Transverse colon (tissue), 4 donors: ENCODE data around the gene KIF7. TPM values are rescaled to one million over a fixed set of nuclear protein-coding genes. Genes with fewer than 3 reads are reported as not detected.

Experiments used
- DNase-seq: peaks from one replicate; pipeline ENCODE4 v3.0.0-alpha.2; 2019
- H3K27ac ChIP-seq, 4 donors: fragments of 200-600 bp; sonication (generic); 2 replicates each; pipeline ENCODE4 v1.5.1; 2016 to 2018; ENCODE audit warnings: inconsistent platforms in 4 of 4
- H3K27me3 ChIP-seq: fragments of 200-600 bp; sonication (generic); 2 replicates; pipeline ENCODE4 v1.5.1; 2017; ENCODE audit warnings: inconsistent platforms
- H3K36me3 ChIP-seq, 4 donors: fragments of 200-600 bp; sonication (generic); 2 replicates each; pipeline ENCODE4 v1.5.1; 2017 to 2019; ENCODE audit warnings: inconsistent platforms in 4 of 4
- H3K4me1 ChIP-seq, 4 donors: fragments of 200-600 bp; sonication (generic); 2 replicates each; pipeline ENCODE4 v1.5.1; 2017 to 2020; ENCODE audit warnings: inconsistent platforms in 4 of 4
- H3K4me3 ChIP-seq, 4 donors: fragments of 200-600 bp; sonication (generic); 1 replicate in 1 of 4; 2 replicates in 3 of 4; pipeline versions ENCODE4 v1.5.1 to v1.6.1; 2017 to 2019; ENCODE audit warnings: inconsistent platforms in 4 of 4
- H3K9me3 ChIP-seq, 2 donors: fragments of 200-600 bp; sonication (generic); 2 replicates each; pipeline ENCODE4 v1.5.1; 2017 to 2019; ENCODE audit warnings: inconsistent platforms in 2 of 2
- EP300 ChIP-seq: sonication (generic); formaldehyde crosslinking; IDR thresholded peaks from one replicate; pipeline ENCODE4 v1.6.1; 2017; ENCODE audit warnings: antibody characterized with exemption, low read depth
- POLR2A ChIP-seq: fragments of 450-650 bp; IDR thresholded peaks from one replicate; pipeline ENCODE4 v1.6.1; 2016; ENCODE audit warnings: antibody characterized with exemption, mild to moderate bottlenecking, moderate library complexity
- POLR2AphosphoS5 ChIP-seq, 3 donors: sonication (generic); formaldehyde crosslinking; IDR thresholded peaks; one replicate each; pipeline ENCODE4 v1.6.1; 2016; ENCODE audit warnings: antibody characterized with exemption in 3 of 3
- WGBS, 2 donors: methylation state at CpG; one replicate each; pipeline ENCODE4 v1.1.5; 2018; ENCODE audit warnings: low coverage in 1 of 2; 5-methylcytosine and 5-hydroxymethylcytosine counted together
- in situ Hi-C, 4 donors: fragments of 200-750 bp; cut with MboI; loops; one replicate each; pipeline versions ENCODE4 v1.15.0 to v1.15.1; 2017; ENCODE audit warnings: low sequenced_read_pairs in 3 of 4, low pct_ligation_motif_present in 1 of 4, low pct_unique_long_range_greater_than_20kb in 1 of 4
- intact Hi-C: fragments of 100-400 bp; cut with DNase I; formaldehyde crosslinking; loops from one replicate; pipeline ENCODE4 v1.15.1; 2023; ENCODE audit warnings: low total_unique reads
- total RNA-seq, 4 donors: library from RNA; depleted of rRNA; stranded (reverse); fragments of >200 nt; gene quantifications; one replicate each; pipeline ENCODE4 v1.1.0, GENCODE V29; 2016
- TF ChIP-seq, protein P1 (sequence below), 5 experiments: fragments of 200-600 bp in 3 of 5; fragments of 450-650 bp in 2 of 5; sonication (generic) in 3 of 5; IDR thresholded peaks; 1 replicate in 2 of 5; 2 replicates in 3 of 5; pipeline ENCODE4 v1.5.1; 2016 to 2017; ENCODE audit warnings: antibody characterized with exemption in 5 of 5, inconsistent platforms in 3 of 5, mild to moderate bottlenecking in 2 of 5, moderate library complexity in 1 of 5

Gene KIF7
- total RNA-seq, 4 donors from 2014 or later, result 2.3 to 11.5 (median 5.4) TPM

DNA sequence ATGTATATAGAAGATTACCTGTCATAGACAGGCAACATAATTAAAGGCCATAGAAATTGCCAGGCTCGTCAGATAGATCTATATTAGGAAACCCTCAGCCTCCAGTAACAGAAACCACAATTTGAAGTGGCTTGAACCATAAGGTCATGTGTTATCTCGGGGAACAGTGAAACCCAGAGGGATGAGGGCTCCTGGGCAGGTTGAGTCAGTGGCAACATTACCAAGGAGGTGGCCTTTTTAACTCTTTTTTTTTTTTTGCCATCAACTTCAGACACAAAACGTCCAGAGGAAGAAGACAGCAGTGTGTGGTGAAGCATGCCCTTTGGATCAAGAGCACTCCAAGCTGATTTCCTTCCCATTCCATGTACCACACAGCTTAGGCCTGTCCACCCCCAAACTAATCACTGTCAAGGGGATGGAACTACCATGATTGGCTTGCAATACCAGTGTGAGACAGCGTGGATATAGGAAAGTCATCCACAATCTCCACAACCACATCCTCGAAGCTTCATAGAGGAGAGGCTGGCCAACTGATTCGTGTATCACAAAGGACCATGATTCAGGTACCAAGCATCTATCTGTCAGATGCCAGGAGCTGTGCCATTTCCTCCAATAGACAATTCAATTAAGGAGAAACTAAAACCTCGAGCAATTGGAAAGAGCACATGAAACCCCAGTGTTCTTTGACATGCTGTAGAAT lies 999 bp upstream of the KIF7 start:
- no peak overlapping the region for H3K4me3 ChIP-seq
- H3K27ac ChIP-seq, result no peak overlapping the region
- TF ChIP-seq EP300, result no peak
- TF ChIP-seq, protein P1, sequence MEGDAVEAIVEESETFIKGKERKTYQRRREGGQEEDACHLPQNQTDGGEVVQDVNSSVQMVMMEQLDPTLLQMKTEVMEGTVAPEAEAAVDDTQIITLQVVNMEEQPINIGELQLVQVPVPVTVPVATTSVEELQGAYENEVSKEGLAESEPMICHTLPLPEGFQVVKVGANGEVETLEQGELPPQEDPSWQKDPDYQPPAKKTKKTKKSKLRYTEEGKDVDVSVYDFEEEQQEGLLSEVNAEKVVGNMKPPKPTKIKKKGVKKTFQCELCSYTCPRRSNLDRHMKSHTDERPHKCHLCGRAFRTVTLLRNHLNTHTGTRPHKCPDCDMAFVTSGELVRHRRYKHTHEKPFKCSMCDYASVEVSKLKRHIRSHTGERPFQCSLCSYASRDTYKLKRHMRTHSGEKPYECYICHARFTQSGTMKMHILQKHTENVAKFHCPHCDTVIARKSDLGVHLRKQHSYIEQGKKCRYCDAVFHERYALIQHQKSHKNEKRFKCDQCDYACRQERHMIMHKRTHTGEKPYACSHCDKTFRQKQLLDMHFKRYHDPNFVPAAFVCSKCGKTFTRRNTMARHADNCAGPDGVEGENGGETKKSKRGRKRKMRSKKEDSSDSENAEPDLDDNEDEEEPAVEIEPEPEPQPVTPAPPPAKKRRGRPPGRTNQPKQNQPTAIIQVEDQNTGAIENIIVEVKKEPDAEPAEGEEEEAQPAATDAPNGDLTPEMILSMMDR (IDR thresholded peaks at IDR 0.05), result no peak
- in situ Hi-C loops (no loop called here), intact Hi-C loops (no loop called here)
- no peaks in the 10 kb centered on the region for H3K9me3 ChIP-seq
- WGBS, 2 donors, result 75 to 76% methylated on average over 6 to 7 of the region's 7 CpGs
- H3K36me3 ChIP-seq, result no peaks in the 10 kb centered on the region
- H3K27me3 ChIP-seq, result peaks cover 20% of the 10 kb centered on the region
- peaks cover 0 to 16% (median 9%) of the 10 kb centered on the region in 4 donors for H3K4me1 ChIP-seq
- DNase-seq, result no peak

DNA sequence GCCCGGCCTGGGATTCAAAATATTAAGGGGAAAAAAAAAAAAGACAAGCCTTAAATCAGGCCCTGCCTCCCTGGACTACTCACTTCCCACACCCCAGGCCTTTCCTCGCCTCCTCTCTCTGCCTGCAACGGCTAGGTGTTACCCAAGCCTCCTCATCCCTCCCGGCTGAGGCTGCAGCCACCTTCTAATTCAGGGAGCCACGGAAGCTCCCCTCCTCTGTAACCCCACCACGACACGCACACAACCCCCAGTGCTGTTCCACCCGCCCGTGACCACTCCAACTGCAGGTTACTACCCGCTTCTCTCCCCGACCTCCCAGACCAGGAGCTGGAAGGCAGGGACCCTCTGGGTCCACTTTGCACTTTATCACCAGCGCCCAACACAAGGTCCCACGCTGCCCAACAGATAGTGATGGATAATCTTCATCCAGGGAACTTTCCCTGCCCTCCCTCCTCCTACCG lies 936 bp downstream of the KIF7 start:
- H3K4me1 ChIP-seq, result peaks cover 0 to 16% (median 9%) of the 10 kb centered on the region in 4 donors
- no peaks in the 10 kb centered on the region for H3K36me3 ChIP-seq
- H3K27me3 ChIP-seq, result peaks cover 20% of the 10 kb centered on the region
- no peak overlapping the region for H3K27ac ChIP-seq
- in situ Hi-C loops (no loop called here), intact Hi-C loops (no loop called here)
- DNase-seq, result no peak
- TF ChIP-seq POLR2AphosphoS5 (IDR thresholded peaks at IDR 0.05) (no peak), EP300 (no peak), POLR2A (no peak)
- TF ChIP-seq, protein P1 (IDR thresholded peaks at IDR 0.05), result no peak
- peak overlapping the region in 3 of 4 donors; percentile 39 to 63 (median 61) for H3K4me3 ChIP-seq
- no peaks in the 10 kb centered on the region for H3K9me3 ChIP-seq
- 58 to 78% methylated on average over 6 to 14 of the region's 14 CpGs for WGBS, 2 donors

DNA sequence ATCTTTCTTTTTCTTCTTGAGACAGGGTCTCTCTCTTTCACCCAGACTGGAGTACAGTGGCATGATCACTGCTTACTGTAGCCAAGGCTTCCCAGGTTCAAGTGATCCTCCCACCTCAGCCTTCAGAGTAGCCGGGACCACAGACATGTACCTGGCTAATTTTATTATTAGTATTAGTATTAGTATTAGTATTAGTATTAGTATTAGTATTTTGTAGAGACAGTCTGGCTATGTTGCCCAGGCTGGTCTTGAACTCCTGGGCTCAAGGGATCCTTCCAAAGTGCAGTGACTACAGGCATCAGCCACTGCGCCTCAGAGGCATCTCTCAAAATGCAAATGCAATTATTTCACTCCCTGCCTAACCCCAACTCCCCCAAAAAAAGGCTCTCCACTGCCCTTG lies 1.7 kb downstream of the KIF7 start:
- WGBS, 2 donors, result 92 to 93% methylated on average over 2 of the region's 2 CpGs
- H3K36me3 ChIP-seq, result no peaks in the 10 kb centered on the region
- no peaks in the 10 kb centered on the region for H3K9me3 ChIP-seq
- in situ Hi-C loops, result no loop called here
- intact Hi-C loops, result no loop called here
- no peak for TF ChIP-seq EP300
- no peak overlapping the region for H3K27ac ChIP-seq
- no peak overlapping the region for H3K4me3 ChIP-seq
- no peak for DNase-seq
- peaks cover 0 to 16% (median 9%) of the 10 kb centered on the region in 4 donors for H3K4me1 ChIP-seq
- H3K27me3 ChIP-seq, result peaks cover 20% of the 10 kb centered on the region

DNA sequence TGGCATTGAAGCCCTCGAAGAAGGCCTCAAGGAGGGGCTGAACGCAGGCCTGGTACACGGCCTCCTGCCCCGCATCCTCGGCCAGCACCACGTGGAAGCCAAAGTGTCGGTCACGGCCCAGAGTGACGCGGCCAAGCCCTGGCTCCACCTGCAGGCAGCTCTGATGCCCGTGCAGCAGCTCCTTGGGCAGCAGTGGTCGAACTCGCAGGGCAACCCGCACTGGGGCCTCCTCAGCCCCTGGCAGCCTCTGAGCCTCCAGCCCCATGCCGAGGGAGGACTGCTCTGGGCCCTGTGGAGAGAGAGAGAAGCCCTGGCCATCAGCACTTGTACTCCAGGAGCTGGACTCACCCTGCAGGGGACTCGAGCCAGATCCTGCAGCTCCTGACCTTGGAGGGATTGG lies 2.6 kb downstream of the KIF7 start:
- H3K4me3 ChIP-seq, result no peak overlapping the region
- in situ Hi-C loops (no loop called here), intact Hi-C loops (no loop called here)
- H3K4me1 ChIP-seq, result peaks cover 0 to 16% (median 9%) of the 10 kb centered on the region in 4 donors
- H3K27me3 ChIP-seq, result peaks cover 20% of the 10 kb centered on the region
- WGBS, 2 donors, result 85% methylated on average over 6 of the region's 16 CpGs; no CpG with 5 or more reads in 1 of the 2 donors
- DNase-seq, result no peak
- no peaks in the 10 kb centered on the region for H3K36me3 ChIP-seq
- TF ChIP-seq POLR2AphosphoS5 (IDR thresholded peaks at IDR 0.05) (no peak), EP300 (no peak), POLR2A (no peak)
- TF ChIP-seq, protein P1 (IDR thresholded peaks at IDR 0.05), result no peak
- H3K9me3 ChIP-seq, result no peaks in the 10 kb centered on the region
- no peak overlapping the region for H3K27ac ChIP-seq
